ENCODE measurements around the gene PRAMEF25.
"Not testable (repeated sequence)": the region's sequence is repeated elsewhere in the genome, so short reads cannot be mapped to it uniquely, and the experiment has no call there.

PRAMEF25 gene

GRCh38 chr1:13070474-13070873 lies at the start of gene PRAMEF25:
Gene PRAMEF25, plus strand, starts transcription at chr1:13070774. Its CDS starts 2,920 bp downstream, at chr1:13073694.
- not testable (repeated sequence) for H3K27me3 ChIP-seq (ENCODE audit: insufficient read depth, low read length); H3K4me1 ChIP-seq (ENCODE audit: insufficient read depth, low read length); H2AFZ ChIP-seq (ENCODE audit: low read depth, low read length); H3K36me3 ChIP-seq (ENCODE audit: insufficient read depth, low read length); H3K9me3 ChIP-seq (ENCODE audit: low read length); H3K4me3 ChIP-seq (ENCODE audit: low read length)

DNA sequence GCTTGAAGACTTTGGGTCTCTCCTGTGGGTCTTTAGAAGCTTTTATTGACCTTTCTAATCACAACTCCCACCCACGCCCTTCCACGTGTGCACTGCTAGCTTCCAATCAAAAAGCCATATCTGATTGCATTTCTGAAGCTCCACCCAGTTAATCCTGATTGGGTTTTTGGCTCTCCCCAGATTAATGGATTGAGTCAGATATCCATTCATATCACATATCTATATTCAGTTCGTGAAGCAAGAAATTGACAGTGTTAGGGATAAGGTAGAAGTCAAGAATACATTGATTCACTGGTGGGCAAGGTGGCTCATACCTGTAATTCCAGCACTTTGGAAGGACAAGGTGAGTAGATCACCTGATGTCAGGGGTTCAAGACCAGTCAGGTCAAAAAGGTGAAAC lies 14.1 kb upstream of the PRAMEF25 start, which contains the start of gene PRAMEF27:
TSS of gene PRAMEF27 (minus strand) at position 101 of the 400 bp plus-strand sequence. CDS start 2,916 bp downstream, outside the sequence.
- not testable (repeated sequence) for H3K27me3 ChIP-seq (ENCODE audit: insufficient read depth, low read length); H2AFZ ChIP-seq (ENCODE audit: low read depth, low read length)

GRCh38 chr1:13116754-13117153 lies 46.2 kb downstream of the PRAMEF25 start, which contains the start of gene HNRNPCL2:
Gene HNRNPCL2, minus strand, starts transcription at chr1:13116854. Its CDS starts 454 bp downstream, at chr1:13116400.
- H3K27me3 ChIP-seq (ENCODE audit: insufficient read depth, low read length); H2AFZ ChIP-seq (ENCODE audit: low read depth, low read length); H3K4me1 ChIP-seq (ENCODE audit: insufficient read depth, low read length); H3K36me3 ChIP-seq (ENCODE audit: insufficient read depth, low read length); H3K9me3 ChIP-seq (ENCODE audit: low read length); H3K4me3 ChIP-seq (ENCODE audit: low read length): not testable (repeated sequence)

More for the DNA sequence above, 14.1 kb upstream of the PRAMEF25 start, which contains the start of gene PRAMEF27:
- not testable (repeated sequence) for H3K9me3 ChIP-seq (ENCODE audit: low read length); H3K36me3 ChIP-seq (ENCODE audit: insufficient read depth, low read length); H3K4me1 ChIP-seq (ENCODE audit: insufficient read depth, low read length); H3K4me3 ChIP-seq (ENCODE audit: low read length)

Measured in neuron (in vitro differentiated cells).